Iris pigment epithelial cell (primary cell): ENCODE data around the gene FH.

Experiments
- DNase-seq: peaks from one replicate; pipeline ENCODE4 v3.0.0-alpha.2; 2011; ENCODE audit warnings: low read depth

The FH gene

GRCh38 chr1:241519308-241520079, at the start of gene FH:
Gene FH (minus strand): TSS chr1:241519755. CDS start chr1:241519722, 33 bp downstream.
- peak; percentile 99 for DNase-seq

- no peak for DNase-seq
These were observed 41.3 kb upstream of the FH start for GRCh38 chr1:241560849-241561187.

GRCh38 chr1:241560146-241560848, 40.7 kb upstream of the FH start:
- DNase-seq: peak; percentile 37

- no peak for DNase-seq
These were observed 38.1 kb upstream of the FH start for GRCh38 chr1:241557551-241558193.

GRCh38 chr1:241557031-241557430, 37.5 kb upstream of the FH start:
- no peak for DNase-seq

- no peak for DNase-seq
These were observed 36.0 kb upstream of the FH start for GRCh38 chr1:241555526-241555925.

GRCh38 chr1:241553886-241554592, 34.5 kb upstream of the FH start:
- peak; percentile 36 for DNase-seq

GRCh38 chr1:241551759-241552638, 32.4 kb upstream of the FH start:
- DNase-seq: no peak

GRCh38 chr1:241550318-241550717, 30.8 kb upstream of the FH start:
- DNase-seq: no peak

GRCh38 chr1:241548008-241548407, 28.5 kb upstream of the FH start:
- no peak for DNase-seq

GRCh38 chr1:241542199-241542907, 22.8 kb upstream of the FH start:
- DNase-seq: no peak

- no peak for DNase-seq
These were observed 17.4 kb upstream of the FH start for GRCh38 chr1:241536969-241537368.

GRCh38 chr1:241536304-241536703, 16.7 kb upstream of the FH start:
- DNase-seq: no peak

- no peak for DNase-seq
These were observed 14.0 kb upstream of the FH start for GRCh38 chr1:241533326-241534115.

GRCh38 chr1:241532864-241533263, 13.3 kb upstream of the FH start:
- no peak for DNase-seq

- no peak for DNase-seq
These were observed 12.6 kb upstream of the FH start, which contains the start of gene KMO for GRCh38 chr1:241532162-241532531. Gene KMO (plus strand): TSS chr1:241532378. CDS start chr1:241532445, 67 bp downstream.

GRCh38 chr1:241531195-241532161, 11.9 kb upstream of the FH start:
- DNase-seq: peak; percentile 82

- no peak for DNase-seq
These were observed 7.6 kb upstream of the FH start for GRCh38 chr1:241527146-241527545.

GRCh38 chr1:241525026-241525425, 5.5 kb upstream of the FH start:
- DNase-seq: no peak
